GOT3 (cell line): Measurements from ENCODE around the gene MAPK1.
"Not testable (repeated sequence)": the region's sequence is repeated elsewhere in the genome, so short reads cannot be mapped to it uniquely, and the experiment has no call there.

ENCODE experiments used
- DNase-seq: peaks from one replicate; lab custom pipeline; 2025; ENCODE audit warnings: mixed read lengths; lab: John Stamatoyannopoulos, UW

MAPK1 gene

GRCh38 chr22:21845558-21846453, 21.6 kb downstream of the MAPK1 start:
- no peak for DNase-seq

GRCh38 chr22:21842946-21843345, 24.5 kb downstream of the MAPK1 start:
- no peak for DNase-seq

- no peak for DNase-seq
Observed at GRCh38 chr22:21841422-21841821, 26.0 kb downstream of the MAPK1 start.

- DNase-seq: no peak
Observed at GRCh38 chr22:21840236-21840823, 27.1 kb downstream of the MAPK1 start.

GRCh38 chr22:21839765-21840140, 27.7 kb downstream of the MAPK1 start:
- no peak for DNase-seq

GRCh38 chr22:21839104-21839764, 28.2 kb downstream of the MAPK1 start:
- not testable (repeated sequence) for DNase-seq

- DNase-seq: no peak
Observed at GRCh38 chr22:21837248-21837979, 30.0 kb downstream of the MAPK1 start.

GRCh38 chr22:21836486-21836885, 31.0 kb downstream of the MAPK1 start:
- not testable (repeated sequence) for DNase-seq

- DNase-seq: no peak
Observed at GRCh38 chr22:21835378-21835777, 32.1 kb downstream of the MAPK1 start.

GRCh38 chr22:21834869-21835268, 32.6 kb downstream of the MAPK1 start:
- no peak for DNase-seq

GRCh38 chr22:21832291-21833290, 34.9 kb downstream of the MAPK1 start:
- no peak for DNase-seq

GRCh38 chr22:21829523-21829922, 37.9 kb downstream of the MAPK1 start:
- DNase-seq: no peak

- no peak for DNase-seq
Observed at GRCh38 chr22:21828268-21828638, 39.2 kb downstream of the MAPK1 start.

GRCh38 chr22:21827628-21828267, 39.7 kb downstream of the MAPK1 start:
- no peak for DNase-seq

GRCh38 chr22:21826204-21826603, 41.2 kb downstream of the MAPK1 start:
- DNase-seq: no peak

- not testable (repeated sequence) for DNase-seq
Observed at GRCh38 chr22:21824962-21825361, 42.5 kb downstream of the MAPK1 start.

GRCh38 chr22:21824445-21824912, 43.0 kb downstream of the MAPK1 start:
- DNase-seq: no peak

- DNase-seq: no peak
Observed at GRCh38 chr22:21823740-21824444, 43.6 kb downstream of the MAPK1 start.

- no peak for DNase-seq
Observed at GRCh38 chr22:21819183-21819770, 48.2 kb downstream of the MAPK1 start.
